SH-SY5Y (cell line): ENCODE results near the gene SRXN1.

ENCODE experiments used
- GATA2 ChIP-seq: IDR thresholded peaks from 2 replicates; pipeline ENCODE4 v1.6.1; 2011; ENCODE audit warnings: mild to moderate bottlenecking, low read depth, low read length
- GATA3 ChIP-seq: IDR thresholded peaks from 2 replicates; pipeline ENCODE4 v1.6.1; 2011; ENCODE audit warnings: low read depth, mild to moderate bottlenecking, low read length, moderate library complexity

- no peak for TF ChIP-seq GATA2
- no peak for TF ChIP-seq GATA3
Observed at GRCh38 chr20:635893-636338, 17.1 kb downstream of the SRXN1 start.
